HG03139 (cell line): ENCODE measurements around the gene LSS.

Experiments
- ATAC-seq: cut with Tn5 transposase; IDR thresholded peaks from one replicate; pipeline ENCODE4 v1.9.1; 2021; ENCODE audit not compliant: unreplicated experiment

LSS gene

DNA sequence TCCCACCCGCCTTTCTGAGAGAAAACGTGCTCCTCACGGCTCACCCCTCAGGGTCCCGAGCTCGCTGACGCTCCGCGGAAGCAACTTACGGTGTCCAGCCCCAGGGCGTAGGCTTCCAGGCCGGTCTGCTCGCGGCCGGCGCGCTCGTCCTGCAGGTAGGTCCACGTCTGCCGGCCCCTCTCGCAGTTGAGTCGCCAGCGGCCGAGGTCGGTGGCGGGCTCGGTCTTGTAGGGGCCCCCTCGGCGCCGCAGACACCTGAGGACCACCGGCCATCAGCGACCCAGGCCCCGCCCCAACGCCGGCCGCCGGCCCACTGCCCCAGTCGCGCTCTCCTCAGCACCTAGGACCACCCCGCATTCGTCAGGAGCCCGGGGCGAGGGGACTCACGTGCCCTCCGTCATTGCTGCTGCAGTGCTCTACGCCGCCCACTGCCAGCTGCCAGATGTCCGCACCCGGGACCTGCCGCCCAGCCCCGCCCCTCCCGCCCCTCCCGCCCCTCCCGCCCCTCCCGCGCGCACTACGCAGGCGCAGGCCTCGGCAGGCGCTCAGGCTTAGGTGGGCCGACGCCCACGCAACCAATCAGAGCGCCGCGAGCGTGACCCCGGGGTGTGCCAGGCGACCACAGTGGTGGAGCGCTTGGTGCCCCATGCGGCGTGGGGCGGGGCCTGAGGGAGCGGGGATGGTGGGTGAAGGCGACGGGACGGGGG lies at the start of gene LSS:
LSS (minus strand) TSS at position 430 of the 707 bp plus-strand sequence; CDS start at position 401, 29 bp downstream.
- peak; percentile 81 for ATAC-seq

DNA sequence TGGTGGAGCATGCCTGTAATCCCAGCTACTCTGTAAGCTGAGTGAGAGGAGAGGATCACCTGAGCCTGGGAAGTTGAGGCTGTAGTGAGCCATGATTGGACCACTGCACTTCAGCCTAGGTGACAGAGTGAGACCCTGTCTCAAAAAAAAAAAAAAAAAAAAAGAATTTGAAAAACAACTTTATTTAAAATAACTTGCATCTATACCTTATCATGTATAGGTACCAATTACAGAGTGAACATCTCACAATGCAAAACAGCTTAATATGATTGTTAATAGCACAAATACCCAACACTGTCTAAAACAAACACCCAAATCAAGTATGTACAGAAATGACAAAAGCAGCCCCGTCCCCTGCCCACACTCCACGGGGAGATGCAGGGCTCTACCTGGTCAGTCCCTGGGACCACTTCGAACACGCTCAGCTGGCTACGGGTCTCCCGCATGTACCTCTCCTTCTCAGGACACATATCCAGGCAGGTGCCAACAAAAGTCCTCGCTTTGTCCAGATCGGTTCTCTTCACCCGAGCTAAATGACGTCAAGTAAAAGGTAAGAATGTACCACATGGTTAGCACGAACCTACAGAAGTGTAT lies 46.3 kb upstream of the LSS start:
- ATAC-seq, result no peak

DNA sequence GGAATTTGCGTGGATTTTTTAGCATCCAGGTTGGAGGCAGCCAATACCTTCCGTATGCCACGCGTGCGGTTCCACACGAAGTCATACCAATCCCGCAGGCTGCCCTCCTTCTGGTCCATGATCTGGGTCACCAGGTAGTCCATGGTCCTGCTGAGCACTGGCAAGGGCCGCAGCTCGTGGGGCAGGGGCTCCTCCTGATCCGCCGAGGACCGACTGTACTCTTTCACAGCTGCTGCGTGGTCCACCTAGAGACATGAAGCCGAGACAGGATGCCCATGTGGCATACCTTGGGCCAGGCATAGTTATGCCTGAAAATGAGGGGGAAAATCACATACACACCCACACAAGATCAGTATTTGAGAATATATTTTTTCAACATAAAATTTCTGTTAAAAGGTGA lies 44.8 kb upstream of the LSS start:
- no peak for ATAC-seq

DNA sequence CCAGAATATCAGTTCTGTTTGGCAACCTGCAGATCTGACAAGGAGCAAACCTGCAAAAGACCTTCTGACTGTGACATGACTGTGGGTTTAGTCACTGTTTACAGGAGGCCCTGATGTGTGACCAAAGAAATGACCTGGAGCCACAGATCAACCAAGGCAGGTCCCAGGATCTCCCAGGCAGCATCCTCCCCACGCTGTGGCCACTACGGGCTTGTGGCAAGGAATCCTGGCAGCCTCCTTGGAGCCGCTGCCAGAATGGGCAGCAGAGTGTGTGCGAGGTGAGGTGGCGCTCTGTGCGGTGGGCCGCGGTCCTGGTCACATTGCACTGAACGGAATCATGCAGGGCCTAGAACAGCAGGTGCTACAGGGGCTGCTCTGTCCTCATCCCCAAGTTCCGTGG lies 40.9 kb upstream of the LSS start:
- ATAC-seq, result no peak

DNA sequence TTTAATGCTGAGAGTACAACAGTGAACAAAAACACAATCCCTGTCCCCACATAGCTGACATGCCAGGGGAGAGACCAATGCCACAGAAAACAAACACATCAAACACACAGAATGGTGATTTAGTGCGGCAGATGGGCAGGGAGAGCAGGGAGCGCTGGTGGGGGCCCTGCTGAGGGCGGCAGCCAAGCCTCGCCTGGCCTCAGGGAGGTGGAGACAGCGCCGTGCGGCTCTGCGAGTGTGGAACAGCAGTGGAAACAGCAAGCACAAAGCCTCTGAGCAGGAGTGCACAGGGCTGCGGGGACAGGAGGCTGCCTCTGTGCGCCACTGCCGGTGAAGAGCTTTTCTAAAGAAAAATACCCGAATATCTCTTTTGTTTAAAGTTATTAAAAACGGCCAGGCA lies 39.8 kb upstream of the LSS start:
- ATAC-seq, result no peak

DNA sequence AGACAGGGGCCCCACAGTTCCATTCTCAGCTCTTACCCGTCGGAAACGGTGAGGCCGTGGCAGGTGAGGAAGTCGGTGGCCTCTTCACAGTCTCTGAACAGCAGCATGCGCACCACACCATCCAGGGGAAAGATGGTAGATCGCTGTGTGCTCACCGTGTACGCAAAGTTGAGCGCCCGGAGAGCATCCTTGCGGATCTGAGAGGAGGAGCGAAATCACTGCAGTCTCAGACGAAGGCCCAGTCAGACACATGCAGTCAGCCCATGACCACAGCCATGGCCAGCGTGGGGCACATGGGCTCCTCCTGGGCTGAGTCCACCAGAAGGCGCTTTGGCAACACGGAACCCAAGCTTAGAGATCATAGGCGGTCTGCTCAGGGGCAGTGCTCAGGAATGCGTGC lies 38.4 kb upstream of the LSS start:
- no peak for ATAC-seq

DNA sequence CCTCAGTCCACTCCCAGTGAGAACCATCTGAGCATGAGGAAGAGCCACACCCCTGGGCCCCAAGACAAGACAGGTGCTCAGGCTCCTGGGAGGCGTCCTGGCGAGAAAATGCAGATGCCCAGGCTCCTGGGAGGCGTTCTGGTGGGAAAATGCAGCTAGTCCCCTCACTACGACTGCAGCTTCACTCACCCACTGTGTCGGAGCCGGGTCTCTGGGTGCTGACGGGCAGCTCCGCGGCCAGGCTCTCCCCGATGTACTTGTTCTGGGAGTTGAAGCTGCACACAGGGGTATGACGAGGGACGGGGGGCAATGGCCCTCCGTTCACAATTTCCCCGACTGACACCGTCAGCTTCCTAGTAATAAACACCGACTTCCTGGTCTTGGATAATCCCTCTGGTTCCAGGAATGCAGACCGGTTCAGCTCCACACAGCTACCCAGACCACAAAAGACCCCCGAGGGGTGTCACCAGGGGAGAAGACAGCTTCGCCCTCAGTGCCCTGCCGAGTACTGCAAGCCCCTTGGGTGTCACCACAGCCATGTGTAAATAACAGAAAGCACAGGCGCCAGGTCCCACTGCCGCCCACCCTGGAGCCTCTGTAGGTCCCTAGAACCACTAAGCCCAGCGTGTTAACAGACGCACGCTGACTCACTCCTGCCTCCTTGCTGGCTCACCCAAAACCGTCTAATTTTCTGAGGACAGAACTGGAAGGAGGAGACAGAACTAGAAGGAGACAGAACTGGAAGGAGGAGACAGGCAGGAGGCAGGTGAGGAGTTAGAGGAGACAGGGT lies 37.4 kb upstream of the LSS start:
- no peak for ATAC-seq

DNA sequence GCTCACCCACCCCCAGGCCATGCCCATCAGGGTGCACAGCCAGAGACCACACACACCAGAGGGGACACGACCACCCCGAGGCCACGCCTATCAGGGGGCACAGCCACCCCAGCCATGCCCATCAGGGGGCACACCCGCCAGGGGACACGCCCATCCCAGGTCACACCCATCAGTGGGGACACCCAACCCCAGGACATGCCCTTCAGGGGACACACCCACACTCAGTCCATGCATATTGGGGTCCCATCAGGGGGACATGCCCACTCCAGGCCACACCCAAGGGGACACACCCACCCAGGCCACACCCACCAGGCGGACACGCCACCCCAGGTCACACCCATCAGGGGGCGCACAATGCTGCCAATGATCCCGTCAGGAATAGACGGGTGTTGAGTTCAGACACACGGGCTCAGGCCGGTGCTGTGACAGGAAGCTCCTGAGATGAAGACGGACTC lies 36.1 kb upstream of the LSS start:
- ATAC-seq, result no peak

DNA sequence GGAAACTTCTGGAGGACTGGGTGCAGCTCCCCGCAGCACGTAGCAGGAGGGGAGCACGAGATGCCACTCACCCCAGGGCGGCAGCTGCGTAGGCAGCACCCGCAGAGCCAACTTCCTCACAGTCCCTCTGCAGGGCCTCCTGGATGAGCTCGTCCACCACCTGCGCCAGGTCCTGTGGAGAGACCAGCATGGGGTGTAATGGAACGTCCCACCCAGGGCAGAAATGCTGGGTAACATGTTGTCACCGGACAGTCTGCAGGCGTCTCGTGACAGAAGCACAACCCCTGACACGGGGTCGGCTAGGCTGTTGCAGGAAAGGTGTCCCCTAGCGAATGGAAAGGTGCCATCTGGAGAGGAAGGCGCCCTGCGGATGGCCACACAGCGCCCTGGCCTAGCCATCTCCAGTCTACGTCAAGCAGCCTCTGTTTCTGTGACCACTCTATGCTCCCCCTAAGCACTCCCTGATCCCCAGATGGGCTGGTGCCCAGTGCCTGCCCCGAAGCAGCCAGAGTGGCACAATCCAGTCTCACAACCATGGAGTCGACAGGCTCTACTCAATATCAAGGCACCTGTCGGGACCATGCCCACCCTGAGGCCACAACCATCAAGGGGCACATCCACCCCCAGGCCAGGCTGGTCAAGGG lies 35.6 kb upstream of the LSS start:
- ATAC-seq, result no peak

DNA sequence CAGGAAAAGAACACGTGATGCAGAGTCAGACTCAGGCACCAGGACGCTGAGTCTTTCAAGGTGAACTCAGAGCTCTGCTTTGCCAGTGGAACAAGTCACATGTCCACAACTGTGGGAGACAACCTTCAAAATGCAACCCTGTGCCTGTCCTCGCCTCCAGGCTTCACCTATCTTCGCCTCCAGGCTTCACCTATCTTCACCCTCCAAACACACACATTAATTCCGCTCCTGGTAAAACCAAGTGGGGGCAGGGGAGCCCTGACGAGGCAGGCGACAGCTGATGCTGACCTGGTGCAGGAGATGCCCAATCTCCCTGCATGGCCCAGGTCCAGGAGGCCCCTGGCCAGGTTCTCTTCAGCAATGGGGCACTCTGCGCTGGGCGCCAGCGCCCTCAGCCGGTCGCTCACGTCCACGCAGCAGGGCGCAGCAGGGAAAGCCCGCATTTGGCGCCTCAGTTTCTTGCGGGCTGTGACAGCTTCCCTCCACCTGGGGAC lies 28.0 kb upstream of the LSS start:
- ATAC-seq, result no peak

DNA sequence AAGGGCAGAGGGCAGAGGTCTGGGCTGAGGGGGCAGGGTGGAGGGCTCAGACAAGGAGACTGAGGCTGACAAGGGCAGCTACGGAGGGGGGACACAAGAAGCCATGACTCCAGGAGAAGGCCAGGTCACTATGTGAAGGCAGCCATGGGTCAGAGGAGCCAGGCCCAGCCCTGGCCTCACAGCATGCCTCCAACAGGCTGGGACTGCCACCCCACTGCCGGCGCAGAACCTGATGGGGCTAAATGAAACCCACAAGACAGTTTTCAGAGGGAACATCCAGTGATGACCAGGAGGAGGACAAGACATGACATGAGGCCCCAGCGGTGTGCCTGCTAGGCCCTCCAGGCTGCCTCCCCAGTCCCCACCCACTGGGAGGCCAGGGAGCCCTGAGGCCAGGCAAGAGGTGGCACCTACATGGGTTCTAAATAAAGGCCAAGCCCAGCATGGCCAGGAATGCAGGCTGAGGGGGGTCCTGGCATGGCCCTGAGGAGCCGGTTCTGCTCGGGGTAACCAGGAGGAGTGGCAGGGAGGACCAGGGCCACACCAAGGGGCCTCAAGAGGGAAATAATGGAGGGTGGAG lies 27.3 kb upstream of the LSS start:
- ATAC-seq, result no peak

DNA sequence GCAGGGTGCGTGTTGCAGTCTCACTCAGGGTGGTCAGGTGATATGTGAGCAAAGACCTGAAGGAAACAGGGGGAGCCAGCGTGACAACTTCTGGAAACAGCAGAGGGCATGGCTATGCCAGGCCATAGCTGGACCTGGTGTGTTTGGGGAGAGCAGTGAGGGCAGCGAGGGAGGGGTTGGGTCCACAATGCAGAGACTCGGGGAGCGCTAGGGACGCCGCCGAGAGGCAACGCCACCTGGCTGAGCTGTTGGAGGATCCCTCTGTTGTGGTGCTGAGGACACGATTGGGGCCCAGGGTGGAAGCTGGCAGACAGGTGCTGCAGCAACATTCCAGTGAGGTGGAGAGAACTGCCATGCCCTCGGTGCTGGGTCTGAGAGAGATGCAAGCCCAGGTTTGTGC lies 26.6 kb upstream of the LSS start:
- no peak for ATAC-seq

DNA sequence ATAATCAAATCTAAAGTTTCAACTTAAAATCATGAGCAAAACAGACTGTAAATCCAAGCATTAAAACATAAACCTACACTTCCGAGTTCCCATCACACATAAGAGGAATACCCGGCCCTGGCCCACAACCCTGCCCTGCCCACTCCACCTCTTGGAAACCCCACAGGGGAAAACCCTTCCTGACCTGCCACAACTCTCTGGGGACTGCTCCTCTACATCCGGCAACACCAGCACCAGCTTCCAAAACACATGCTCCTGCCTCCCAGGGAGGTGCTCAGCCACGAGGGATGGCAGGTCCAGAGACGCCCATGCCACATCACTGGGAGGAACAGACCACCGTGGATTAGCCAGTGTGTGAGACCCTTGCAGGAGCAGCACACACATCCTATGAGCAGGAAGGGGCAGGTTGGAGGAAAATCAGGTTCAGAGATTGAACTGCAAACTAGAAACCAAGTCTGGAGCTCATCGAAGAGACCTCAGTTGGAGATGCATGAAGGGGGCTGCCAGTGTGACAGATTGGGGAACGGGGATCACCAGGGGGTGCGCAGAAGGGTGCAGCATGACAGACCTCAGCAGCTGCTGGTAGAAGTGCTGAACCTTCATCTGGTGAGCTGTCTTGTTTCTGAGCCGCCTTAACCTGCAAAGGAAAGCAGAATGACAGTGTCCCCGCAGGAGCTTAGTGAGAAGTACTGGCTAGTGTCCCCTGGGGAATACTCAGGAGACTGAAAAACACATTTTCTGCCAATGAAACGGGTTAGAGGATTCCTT lies 25.8 kb upstream of the LSS start:
- ATAC-seq, result no peak

DNA sequence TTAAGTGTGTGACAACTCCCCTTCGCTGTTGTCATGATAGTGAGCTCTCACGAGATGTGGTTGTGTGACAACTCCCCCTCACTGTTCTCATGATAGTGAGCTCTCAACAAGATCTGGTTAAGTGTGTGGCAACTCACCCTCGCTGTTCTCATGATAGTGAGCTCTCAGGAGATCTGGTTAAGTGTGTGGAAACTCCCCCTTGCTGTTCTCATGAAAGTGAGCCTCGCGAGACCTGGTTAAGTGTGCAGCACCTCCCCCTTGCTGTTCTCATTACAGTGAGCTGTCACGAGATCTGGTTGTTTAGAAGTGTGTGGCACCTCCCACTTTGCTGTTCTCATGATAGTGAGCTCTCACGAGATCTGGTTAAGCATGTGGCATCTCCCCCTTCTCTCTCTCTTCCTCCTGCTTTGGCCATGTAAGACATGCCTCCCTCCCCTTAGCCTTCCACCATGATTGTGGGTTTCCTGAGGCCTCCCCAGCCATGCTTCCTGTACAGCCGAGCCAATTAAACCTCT lies 25.1 kb upstream of the LSS start:
- no peak for ATAC-seq

DNA sequence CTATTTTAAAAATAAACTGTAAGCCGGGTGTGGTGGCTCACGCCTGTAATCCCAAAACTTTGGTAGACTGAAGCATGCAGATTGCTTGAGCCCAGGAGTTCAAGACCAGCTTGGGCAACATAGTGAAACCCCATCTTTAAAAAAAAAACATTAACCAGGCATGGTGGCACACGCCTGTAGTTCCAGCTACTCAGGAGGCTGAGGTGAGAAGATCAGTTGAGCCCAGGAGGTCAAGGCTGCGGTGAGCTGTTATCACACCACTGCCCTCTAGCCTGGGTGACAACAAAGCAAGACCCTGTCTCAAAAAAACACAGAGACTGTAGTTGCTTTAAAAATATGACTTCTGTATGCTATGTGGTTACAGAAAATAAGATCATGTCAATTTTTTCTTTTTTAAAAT lies 24.3 kb upstream of the LSS start:
- no peak for ATAC-seq

DNA sequence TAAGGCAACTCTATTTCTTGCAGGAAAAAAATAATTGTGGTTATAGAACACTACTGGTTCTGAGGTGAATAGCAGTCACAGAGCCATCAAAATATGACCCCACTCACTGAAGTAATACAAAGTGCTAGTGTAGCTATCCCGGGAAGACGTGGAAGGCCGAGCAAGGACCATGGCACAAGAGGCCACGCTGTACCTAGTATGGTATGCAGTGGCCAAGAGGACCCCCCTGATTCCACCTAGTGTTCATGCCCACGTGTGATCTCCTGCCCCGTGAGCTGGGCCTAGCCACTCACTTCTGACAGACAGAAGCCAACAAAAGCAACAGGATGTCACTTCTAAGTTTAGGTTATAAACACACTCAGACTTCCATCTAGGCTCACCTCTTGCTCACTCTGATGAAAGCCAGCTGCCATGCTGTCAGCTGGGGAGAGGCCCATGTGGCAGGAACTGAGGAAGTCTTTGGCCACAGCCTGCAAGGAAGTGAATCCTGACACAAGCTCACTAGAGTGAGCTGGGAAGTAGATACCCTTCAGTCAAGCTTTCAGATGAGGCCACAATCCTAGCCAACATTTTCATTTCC lies 21.7 kb upstream of the LSS start:
- ATAC-seq, result no peak

DNA sequence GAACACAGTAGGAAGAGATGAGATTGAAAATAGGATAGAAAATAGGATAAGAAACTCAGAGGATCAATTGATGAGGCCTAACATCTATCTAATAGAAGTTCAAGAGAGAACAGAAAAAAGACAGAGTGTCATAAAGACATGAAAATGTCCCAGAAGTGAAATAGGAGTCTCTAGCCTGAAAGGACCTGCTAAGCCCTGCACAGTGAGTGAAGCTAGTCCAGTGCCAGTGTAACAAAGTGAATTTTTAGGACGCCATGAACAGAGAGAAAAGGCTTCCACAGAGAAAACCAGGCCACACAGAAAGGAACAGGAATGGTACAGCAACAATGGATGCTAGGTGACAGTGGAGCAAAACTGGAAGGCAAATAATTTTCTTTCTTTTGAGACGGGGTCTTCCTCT lies 20.3 kb upstream of the LSS start:
- ATAC-seq, result no peak

DNA sequence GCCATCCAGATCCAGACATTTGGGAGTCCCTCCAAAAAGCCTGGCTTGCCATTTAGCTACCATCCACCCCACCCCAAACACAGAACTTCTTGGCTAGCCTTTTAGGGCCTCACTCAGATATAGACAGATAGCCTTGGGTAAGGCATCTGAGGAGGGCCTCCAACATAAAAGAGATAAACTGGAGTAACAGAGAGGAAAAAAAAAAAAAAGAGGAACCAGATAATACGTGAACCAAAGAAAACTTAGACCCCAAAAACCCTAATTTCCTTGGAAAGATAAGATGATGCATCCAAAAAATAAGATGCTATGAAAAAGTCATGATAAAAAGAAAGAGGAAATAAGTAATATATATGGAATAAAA lies 19.8 kb upstream of the LSS start:
- ATAC-seq, result no peak

DNA sequence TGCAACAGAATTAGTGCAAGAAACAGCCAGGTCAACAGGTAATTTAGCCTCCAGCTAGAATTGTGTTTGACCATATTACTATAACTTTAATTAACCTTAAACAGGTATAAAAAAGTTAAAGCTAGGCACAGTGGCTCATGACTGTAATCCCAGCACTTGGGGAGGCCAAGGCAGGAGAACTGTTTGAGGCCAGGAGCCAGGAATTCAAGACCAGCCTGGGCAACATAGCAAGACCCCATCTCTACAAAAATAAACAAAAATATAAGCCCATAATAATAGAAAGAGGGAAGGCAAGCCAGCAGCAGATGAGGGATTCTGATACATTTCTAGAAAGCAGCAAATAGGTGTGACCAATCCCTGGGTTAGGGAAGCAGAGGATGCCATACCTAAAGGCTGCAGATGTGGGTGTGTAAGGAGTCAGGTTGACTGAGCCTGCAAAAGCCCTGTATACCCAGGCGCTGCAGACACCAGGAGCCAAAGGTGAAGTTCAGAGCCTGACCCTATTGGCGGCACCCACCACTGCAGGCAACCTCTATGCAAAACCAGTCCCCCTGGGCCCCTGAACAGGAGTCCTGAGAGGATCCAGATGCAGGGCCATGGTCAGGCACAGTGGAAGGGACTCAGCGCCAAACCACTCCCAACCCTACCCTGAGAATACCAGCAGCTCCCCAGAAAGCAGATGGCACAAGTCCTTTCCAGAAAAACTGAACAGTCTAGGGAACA lies 19.3 kb upstream of the LSS start:
- ATAC-seq, result no peak
